NCI-H510A (cell line): Measurements from ENCODE around the gene TAS2R43.
"Not testable (repeated sequence)": the region's sequence is repeated elsewhere in the genome, so short reads cannot be mapped to it uniquely, and the experiment has no call there.

ENCODE experiments used
- DNase-seq: peaks from one replicate; lab custom pipeline; 2025; lab: John Stamatoyannopoulos, UW

The TAS2R43 gene

GRCh38 chr12:11059784-11060183 lies 32.3 kb downstream of the TAS2R43 start:
- no peak for DNase-seq

- no peak for DNase-seq
These were observed 33.1 kb downstream of the TAS2R43 start for GRCh38 chr12:11059041-11059440.

- no peak for DNase-seq
These were observed 36.8 kb downstream of the TAS2R43 start for GRCh38 chr12:11055306-11055705.

- DNase-seq = not testable (repeated sequence)
These were observed 42.1 kb downstream of the TAS2R43 start for GRCh38 chr12:11049806-11050531.

GRCh38 chr12:11041366-11041765 lies 50.7 kb downstream of the TAS2R43 start:
- not testable (repeated sequence) for DNase-seq
